ENCODE results near the gene ENGASE.
"Not testable (repeated sequence)": the region's sequence is repeated elsewhere in the genome, so short reads cannot be mapped to it uniquely, and the experiment has no call there.

Gene ENGASE

DNA sequence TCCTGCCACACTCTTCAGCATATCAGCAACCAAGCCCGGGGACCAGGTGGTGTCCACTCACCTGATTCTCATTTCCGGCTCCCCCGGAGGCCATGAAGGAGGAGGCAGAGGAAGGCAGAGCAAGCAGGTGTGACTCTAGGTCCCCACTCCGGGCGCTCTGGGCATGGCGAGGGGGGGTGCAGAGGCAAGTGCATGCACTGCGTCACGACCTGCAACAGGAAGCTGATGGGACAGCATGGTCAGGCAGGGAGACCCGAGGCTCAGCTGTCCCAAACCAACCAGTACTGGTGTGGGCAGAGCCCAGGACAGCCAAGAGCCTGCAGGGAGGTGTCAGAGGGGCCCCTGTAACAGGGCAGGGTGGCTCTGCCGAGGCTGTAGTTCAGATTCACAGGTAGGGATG, 2.1 kb upstream of the ENGASE start:
- H3K9me3 Mint-ChIP-seq, result no peaks in the 10 kb centered on the region
- peaks cover 35% of the 10 kb centered on the region for H3K27me3 Mint-ChIP-seq (ENCODE audit: low read depth, poor library complexity)
- TF ChIP-seq, protein P1, sequence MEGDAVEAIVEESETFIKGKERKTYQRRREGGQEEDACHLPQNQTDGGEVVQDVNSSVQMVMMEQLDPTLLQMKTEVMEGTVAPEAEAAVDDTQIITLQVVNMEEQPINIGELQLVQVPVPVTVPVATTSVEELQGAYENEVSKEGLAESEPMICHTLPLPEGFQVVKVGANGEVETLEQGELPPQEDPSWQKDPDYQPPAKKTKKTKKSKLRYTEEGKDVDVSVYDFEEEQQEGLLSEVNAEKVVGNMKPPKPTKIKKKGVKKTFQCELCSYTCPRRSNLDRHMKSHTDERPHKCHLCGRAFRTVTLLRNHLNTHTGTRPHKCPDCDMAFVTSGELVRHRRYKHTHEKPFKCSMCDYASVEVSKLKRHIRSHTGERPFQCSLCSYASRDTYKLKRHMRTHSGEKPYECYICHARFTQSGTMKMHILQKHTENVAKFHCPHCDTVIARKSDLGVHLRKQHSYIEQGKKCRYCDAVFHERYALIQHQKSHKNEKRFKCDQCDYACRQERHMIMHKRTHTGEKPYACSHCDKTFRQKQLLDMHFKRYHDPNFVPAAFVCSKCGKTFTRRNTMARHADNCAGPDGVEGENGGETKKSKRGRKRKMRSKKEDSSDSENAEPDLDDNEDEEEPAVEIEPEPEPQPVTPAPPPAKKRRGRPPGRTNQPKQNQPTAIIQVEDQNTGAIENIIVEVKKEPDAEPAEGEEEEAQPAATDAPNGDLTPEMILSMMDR (IDR thresholded peaks at IDR 0.05), result no peak
- no peak overlapping the region for H3K4me3 Mint-ChIP-seq
- no peak overlapping the region for H3K27ac Mint-ChIP-seq
- no peaks in the 10 kb centered on the region for H3K36me3 Mint-ChIP-seq (ENCODE audit: low read depth)
- peaks cover 10% of the 10 kb centered on the region for H3K4me1 Mint-ChIP-seq
- no peak for DNase-seq

DNA sequence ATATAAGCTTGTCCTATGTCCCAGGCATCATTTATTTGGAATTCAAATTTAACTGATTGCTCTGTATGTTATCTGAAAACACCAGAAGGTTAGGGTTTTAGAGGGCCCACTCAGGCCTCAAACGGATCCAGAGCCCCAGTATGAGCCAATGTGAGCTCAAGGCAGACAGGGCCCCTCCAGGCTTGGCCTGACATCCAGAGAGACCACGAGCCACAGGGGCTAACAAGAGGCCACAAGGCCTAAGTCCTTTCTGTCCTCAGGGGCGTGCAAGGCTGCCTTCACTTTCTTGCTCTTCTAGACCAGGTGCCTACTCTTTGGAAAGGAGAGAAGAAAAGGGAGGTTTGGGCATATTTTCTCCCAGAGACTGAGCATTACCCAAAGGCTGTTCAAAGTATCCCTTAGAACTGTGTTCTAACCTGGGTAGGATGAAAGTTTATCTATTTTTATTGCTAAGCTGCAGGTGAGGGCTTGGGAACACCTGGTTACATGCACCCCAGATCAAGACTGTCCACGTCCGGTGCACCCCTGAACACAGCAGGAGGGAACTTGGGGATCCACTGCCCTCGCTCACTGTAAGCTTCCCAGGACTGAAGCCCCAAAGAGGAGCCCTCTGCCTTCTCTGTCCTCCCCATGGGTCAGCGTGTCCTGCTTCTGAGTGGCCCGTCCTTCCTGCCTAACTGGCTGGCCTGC, 1.5 kb upstream of the ENGASE start:
- Mint-ChIP-seq H3K36me3 (ENCODE audit: low read depth) (no peaks in the 10 kb centered on the region), H3K27me3 (ENCODE audit: low read depth, poor library complexity) (peaks cover 35% of the 10 kb centered on the region), H3K9me3 (no peaks in the 10 kb centered on the region), H3K27ac (no peak overlapping the region), H3K4me1 (peaks cover 10% of the 10 kb centered on the region), H3K4me3 (no peak overlapping the region)
- DNase-seq, result no peak
- TF ChIP-seq, protein P1 (IDR thresholded peaks at IDR 0.05), result no peak

DNA sequence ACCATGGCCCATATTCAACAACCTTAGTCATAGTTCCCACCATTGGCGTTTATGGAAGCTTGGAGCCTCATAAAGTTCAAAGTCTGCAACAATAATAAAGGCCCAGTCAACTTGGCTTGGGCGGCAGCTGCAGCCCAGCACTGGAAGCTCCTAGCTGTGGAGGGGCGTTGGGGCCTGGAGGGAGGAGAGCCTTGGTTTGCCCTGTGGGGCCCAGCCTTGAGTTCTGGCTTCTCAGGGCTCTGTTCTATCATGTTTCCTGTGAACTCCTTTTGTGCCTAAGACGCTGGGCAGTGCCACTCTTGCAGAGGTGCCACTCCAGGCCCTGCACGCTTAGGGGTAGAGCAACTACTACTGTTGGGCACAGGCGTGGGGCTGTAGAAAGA, 927 bp upstream of the ENGASE start:
- H3K27ac Mint-ChIP-seq, result no peak overlapping the region
- peaks cover 10% of the 10 kb centered on the region for H3K4me1 Mint-ChIP-seq
- TF ChIP-seq, protein P1 (IDR thresholded peaks at IDR 0.05), result no peak
- peaks cover 34% of the 10 kb centered on the region for H3K27me3 Mint-ChIP-seq (ENCODE audit: low read depth, poor library complexity)
- H3K36me3 Mint-ChIP-seq (ENCODE audit: low read depth), result no peaks in the 10 kb centered on the region
- DNase-seq, result no peak
- no peak overlapping the region for H3K4me3 Mint-ChIP-seq
- no peaks in the 10 kb centered on the region for H3K9me3 Mint-ChIP-seq

DNA sequence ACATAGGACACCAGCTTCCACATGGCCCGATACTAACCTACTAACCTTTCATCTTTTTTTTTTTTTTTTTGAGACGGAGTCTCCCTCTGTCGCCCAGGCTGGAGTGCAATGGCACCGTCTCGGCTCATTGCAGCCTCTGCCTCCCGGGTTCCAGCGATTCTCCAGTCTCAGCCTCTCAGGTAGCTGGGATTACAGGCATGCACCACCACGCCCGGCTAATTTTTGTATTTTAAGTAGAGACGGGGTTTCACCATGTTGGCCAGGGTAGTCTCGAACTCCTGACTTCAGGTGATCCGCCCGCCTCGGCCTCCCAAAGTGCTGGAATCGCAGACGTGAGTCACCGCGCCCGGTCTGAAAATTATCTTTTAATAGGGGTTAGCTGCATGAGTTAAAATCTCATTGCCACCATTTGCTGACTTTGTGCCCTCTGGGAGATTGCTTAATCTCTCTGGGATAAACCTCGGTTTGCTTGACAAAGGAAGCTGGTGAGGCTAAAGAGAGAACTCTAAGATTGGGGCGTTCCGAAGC, 439 bp upstream of the ENGASE start:
- H3K4me1 Mint-ChIP-seq, result peaks cover 10% of the 10 kb centered on the region

DNA sequence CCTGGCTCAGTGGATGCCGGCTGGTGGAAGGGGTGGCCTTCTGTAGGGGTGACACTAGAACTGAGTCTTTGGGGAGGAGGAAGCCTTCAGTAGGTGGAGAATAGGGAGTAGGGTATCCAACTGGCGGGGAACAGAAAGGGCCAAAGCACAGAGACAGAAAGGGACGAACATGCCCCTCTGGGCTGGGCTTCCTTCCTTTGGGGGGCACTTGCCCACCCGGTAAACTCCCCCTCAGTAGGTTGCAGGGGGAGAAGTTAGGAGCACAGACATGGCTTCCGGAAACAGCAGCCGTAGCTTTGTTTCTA, 774 bp downstream of the ENGASE start:
- Mint-ChIP-seq H3K9me3 (no peaks in the 10 kb centered on the region), H3K4me3 (peak overlapping the region; percentile 90), H3K36me3 (ENCODE audit: low read depth) (peaks cover 12% of the 10 kb centered on the region), H3K4me1 (peaks cover 10% of the 10 kb centered on the region), H3K27me3 (ENCODE audit: low read depth, poor library complexity) (peaks cover 23% of the 10 kb centered on the region), H3K27ac (no peak overlapping the region)
- TF ChIP-seq, protein P1 (IDR thresholded peaks at IDR 0.05), result no peak
- DNase-seq, result no peak

More for the DNA sequence above, 439 bp upstream of the ENGASE start:
- not testable (repeated sequence) for H3K36me3 Mint-ChIP-seq (ENCODE audit: low read depth); H3K27ac Mint-ChIP-seq; DNase-seq; H3K9me3 Mint-ChIP-seq
- Mint-ChIP-seq H3K27me3 (ENCODE audit: low read depth, poor library complexity) (peaks cover 31% of the 10 kb centered on the region), H3K4me3 (peak overlapping the region; percentile 74)

DNA sequence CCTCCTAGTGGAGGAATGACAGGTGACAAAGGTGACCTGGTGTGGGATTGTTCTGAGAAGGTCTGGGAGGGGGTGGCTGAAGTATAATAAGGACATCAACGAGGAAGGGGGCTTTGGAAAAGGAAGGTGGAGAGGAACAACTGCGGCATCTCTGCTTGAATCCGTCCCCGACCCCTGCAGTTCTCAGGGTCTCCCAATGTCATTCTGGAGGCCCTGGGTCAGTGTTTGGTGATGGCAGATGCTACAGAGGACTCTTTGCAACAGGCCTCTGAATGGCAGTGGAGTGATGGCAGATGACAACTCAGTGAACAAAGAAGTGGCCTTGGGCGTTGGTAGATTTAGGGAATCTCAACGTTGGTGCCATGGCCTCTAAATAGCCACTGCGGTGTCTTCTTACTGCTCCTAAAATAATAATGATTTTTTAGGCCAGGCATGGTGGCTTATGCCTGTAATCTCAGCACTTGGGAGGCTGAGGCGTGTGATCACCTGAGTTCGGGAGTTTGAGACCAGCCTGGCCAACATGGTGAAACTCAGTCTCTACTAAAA, 1.3 kb downstream of the ENGASE start:
- H3K36me3 Mint-ChIP-seq (ENCODE audit: low read depth), result peaks cover 17% of the 10 kb centered on the region
- TF ChIP-seq, protein P1 (IDR thresholded peaks at IDR 0.05), result no peak
- H3K27ac Mint-ChIP-seq, result no peak overlapping the region
- H3K27me3 Mint-ChIP-seq (ENCODE audit: low read depth, poor library complexity), result peaks cover 20% of the 10 kb centered on the region
- no peak for DNase-seq
- peaks cover 10% of the 10 kb centered on the region for H3K4me1 Mint-ChIP-seq
- peak overlapping the region; percentile 90 for H3K4me3 Mint-ChIP-seq
- no peaks in the 10 kb centered on the region for H3K9me3 Mint-ChIP-seq
